Brain pericyte (primary cell): Measurements from ENCODE around the gene RNPS1.

Source experiments
- DNase-seq: peaks from one replicate; pipeline ENCODE4 v3.0.0-alpha.2; 2012; ENCODE audit warnings: low read depth, low spot score

Gene RNPS1

GRCh38 chr16:2213817-2214718 is 53.9 kb downstream of the RNPS1 start:
- no peak for DNase-seq

- no peak for DNase-seq
Measured at GRCh38 chr16:2212362-2213324, 55.3 kb downstream of the RNPS1 start.

- no peak for DNase-seq
Measured at GRCh38 chr16:2211923-2212347, 56.0 kb downstream of the RNPS1 start.

GRCh38 chr16:2210386-2211365 is 57.2 kb downstream of the RNPS1 start, which contains the start of gene BRICD5:
Gene BRICD5, minus strand, starts transcription at chr16:2210863. Its CDS starts 30 bp downstream, at chr16:2210833.
- no peak for DNase-seq

- DNase-seq: no peak
Measured at GRCh38 chr16:2210009-2210332, 58.0 kb downstream of the RNPS1 start.

GRCh38 chr16:2209258-2210008 is 58.5 kb downstream of the RNPS1 start:
- DNase-seq: no peak

- no peak for DNase-seq
Measured at GRCh38 chr16:2208772-2209171, 59.2 kb downstream of the RNPS1 start.

GRCh38 chr16:2208308-2208707 is 59.6 kb downstream of the RNPS1 start:
- DNase-seq: no peak

- DNase-seq: no peak
Measured at GRCh38 chr16:2207872-2208271, 60.1 kb downstream of the RNPS1 start.

GRCh38 chr16:2206780-2207433 is 61.0 kb downstream of the RNPS1 start:
- no peak for DNase-seq

GRCh38 chr16:2206420-2206779 is 61.5 kb downstream of the RNPS1 start:
- no peak for DNase-seq

- no peak for DNase-seq
Measured at GRCh38 chr16:2205967-2206313, 62.0 kb downstream of the RNPS1 start.

- DNase-seq: peak; percentile 73
Measured at GRCh38 chr16:2205104-2205966, 62.6 kb downstream of the RNPS1 start, which contains the start of gene MLST8. Gene MLST8, plus strand, starts transcription at chr16:2205454. Its CDS starts 632 bp downstream, at chr16:2206086.

GRCh38 chr16:2204416-2205103 is 63.4 kb downstream of the RNPS1 start:
- no peak for DNase-seq
